Measurements from ENCODE around the gene GNAT1. TPM values are rescaled to one million over a fixed set of nuclear protein-coding genes. Genes with fewer than 3 reads are reported as not detected.

GNAT1 gene
- total RNA-seq, 1 experiment from 2014 or later: 0.50 TPM

- intact Hi-C loops (cut with micrococcal nuclease; ENCODE audit: unreplicated experiment): no loop called here
- Mint-ChIP-seq H3K27ac (ENCODE audit: unreplicated experiment) (no peak overlapping the region), H3K4me1 (ENCODE audit: low read depth, unreplicated experiment) (no peaks in the 10 kb centered on the region), H3K36me3 (ENCODE audit: insufficient read depth, unreplicated experiment) (no peaks in the 10 kb centered on the region), H3K4me3 (ENCODE audit: unreplicated experiment) (no peak overlapping the region), H3K9me3 (ENCODE audit: unreplicated experiment) (no peaks in the 10 kb centered on the region), H3K27me3 (ENCODE audit: insufficient read depth, unreplicated experiment) (no peaks in the 10 kb centered on the region)
- Histone ChIP-seq H3K4me1 (peaks cover 12% of the 10 kb centered on the region), H3K9me3 (no peaks in the 10 kb centered on the region), H3K27me3 (replicated peaks; ENCODE audit: control insufficient read depth, insufficient read depth, low read length) (no peaks in the 10 kb centered on the region), H3K36me3 (ENCODE audit: control insufficient read depth, insufficient read depth, low read length) (no peaks in the 10 kb centered on the region), H3K4me3 (ENCODE audit: low read depth, low read length) (no peak overlapping the region)
- POLR2A ChIA-PET: no interaction called here
- no TSS peak for BruUV-seq (replicated peaks)
- no peak for TF ChIP-seq CTCF (IDR thresholded peaks at IDR 0.05; ENCODE audit: insufficient read depth in 1 of 2, low read depth in 1 of 2, low read length in 1 of 2, severe bottlenecking in 1 of 2, unreplicated experiment in 1 of 2)
- CTCF ChIA-PET: interaction anchor here (1.0 to 1.4 kb wide), 3 partner anchors 13 to 35 kb away, joined by 3 read pairs; no protein-coding TSS in a partner anchor
- no peak for DNase-seq
These were observed 38.8 kb downstream of the GNAT1 start for GRCh38 chr3:50230104-50230793.

- CTCF ChIA-PET: interaction anchor here (1.0 to 1.4 kb wide), 2 partner anchors 12 to 16 kb away, joined by 3 read pairs; no protein-coding TSS in a partner anchor
- no peak for DNase-seq
- Histone ChIP-seq H3K9me3 (no peaks in the 10 kb centered on the region), H3K4me3 (ENCODE audit: low read depth, low read length) (no peak overlapping the region), H3K4me1 (peaks cover 15% of the 10 kb centered on the region), H3K36me3 (ENCODE audit: control insufficient read depth, insufficient read depth, low read length) (no peaks in the 10 kb centered on the region), H3K27me3 (replicated peaks; ENCODE audit: control insufficient read depth, insufficient read depth, low read length) (no peaks in the 10 kb centered on the region)
- intact Hi-C loops (cut with micrococcal nuclease; ENCODE audit: unreplicated experiment): no loop called here
- TF ChIP-seq CTCF (IDR thresholded peaks at IDR 0.05; ENCODE audit: insufficient read depth in 1 of 2, low read depth in 1 of 2, low read length in 1 of 2, severe bottlenecking in 1 of 2, unreplicated experiment in 1 of 2): no peak
- Mint-ChIP-seq H3K36me3 (ENCODE audit: insufficient read depth, unreplicated experiment) (peaks cover 3% of the 10 kb centered on the region), H3K27ac (ENCODE audit: unreplicated experiment) (no peak overlapping the region), H3K4me3 (ENCODE audit: unreplicated experiment) (no peak overlapping the region), H3K4me1 (ENCODE audit: low read depth, unreplicated experiment) (no peaks in the 10 kb centered on the region), H3K27me3 (ENCODE audit: insufficient read depth, unreplicated experiment) (no peaks in the 10 kb centered on the region), H3K9me3 (ENCODE audit: unreplicated experiment) (no peaks in the 10 kb centered on the region)
- POLR2A ChIA-PET: no interaction called here
- BruUV-seq (replicated peaks): no TSS peak
These were observed 39.4 kb downstream of the GNAT1 start for GRCh38 chr3:50230794-50231125.

GRCh38 chr3:50231581-50231980 lies 40.2 kb downstream of the GNAT1 start:
- peaks cover 2% of the 10 kb centered on the region for H3K4me1 Mint-ChIP-seq (ENCODE audit: low read depth, unreplicated experiment)

More at GRCh38 chr3:50231581-50231980, 40.2 kb downstream of the GNAT1 start:
- Histone ChIP-seq H3K4me3 (ENCODE audit: low read depth, low read length) (no peak overlapping the region), H3K36me3 (ENCODE audit: control insufficient read depth, insufficient read depth, low read length) (no peaks in the 10 kb centered on the region), H3K4me1 (peaks cover 15% of the 10 kb centered on the region), H3K27me3 (replicated peaks; ENCODE audit: control insufficient read depth, insufficient read depth, low read length) (no peaks in the 10 kb centered on the region), H3K9me3 (no peaks in the 10 kb centered on the region)
- intact Hi-C loops (cut with micrococcal nuclease; ENCODE audit: unreplicated experiment): no loop called here
- TF ChIP-seq CTCF (IDR thresholded peaks at IDR 0.05; ENCODE audit: insufficient read depth in 1 of 2, low read depth in 1 of 2, low read length in 1 of 2, severe bottlenecking in 1 of 2, unreplicated experiment in 1 of 2): no peak
- ChIA-PET POLR2A (no interaction called here), CTCF (no interaction called here)
- H3K27ac Mint-ChIP-seq (ENCODE audit: unreplicated experiment): no peak overlapping the region
- H3K9me3 Mint-ChIP-seq (ENCODE audit: unreplicated experiment): no peaks in the 10 kb centered on the region
- no peak overlapping the region for H3K4me3 Mint-ChIP-seq (ENCODE audit: unreplicated experiment)
- peaks cover 7% of the 10 kb centered on the region for H3K36me3 Mint-ChIP-seq (ENCODE audit: insufficient read depth, unreplicated experiment)
- DNase-seq: no peak
- no peaks in the 10 kb centered on the region for H3K27me3 Mint-ChIP-seq (ENCODE audit: insufficient read depth, unreplicated experiment)
- no TSS peak for BruUV-seq (replicated peaks)
